Ishikawa (cell line): Measurements from ENCODE around the gene LCE6A.

Experiments used
- CEBPB ChIP-seq: IDR thresholded peaks from 2 replicates; pipeline ENCODE4 v1.6.1; 2012
- CREB1 ChIP-seq: IDR thresholded peaks from 2 replicates; pipeline ENCODE4 v1.6.1; 2012; ENCODE audit warnings: low read depth
- EGR1 ChIP-seq: IDR thresholded peaks from 2 replicates; pipeline ENCODE4 v1.6.1; 2012
- EP300 ChIP-seq: IDR thresholded peaks from 2 replicates; pipeline ENCODE4 v1.6.1; 2012; ENCODE audit warnings: borderline replicate concordance
- FOXM1 ChIP-seq: IDR thresholded peaks from 2 replicates; pipeline ENCODE4 v1.6.1; 2012; ENCODE audit warnings: low read depth, borderline replicate concordance
- MAX ChIP-seq: IDR thresholded peaks from 2 replicates; pipeline ENCODE4 v1.6.1; 2012
- NFIC ChIP-seq: IDR thresholded peaks from 2 replicates; pipeline ENCODE4 v1.6.1; 2012
- RAD21 ChIP-seq: IDR thresholded peaks from 2 replicates; pipeline ENCODE4 v1.6.1; 2012; ENCODE audit warnings: low read depth
- REST ChIP-seq: IDR thresholded peaks from 2 replicates; pipeline ENCODE4 v1.6.1; 2012; ENCODE audit warnings: low read depth, mild to moderate bottlenecking
- TAF1 ChIP-seq: IDR thresholded peaks from 2 replicates; pipeline ENCODE4 v1.6.1; 2012; ENCODE audit warnings: low read depth, mild to moderate bottlenecking
- TCF12 ChIP-seq: IDR thresholded peaks from 2 replicates; pipeline ENCODE4 v1.6.1; 2012; ENCODE audit warnings: low read depth
- TEAD4 ChIP-seq: IDR thresholded peaks from 2 replicates; pipeline ENCODE4 v1.6.1; 2012
- USF1 ChIP-seq: IDR thresholded peaks from 2 replicates; pipeline ENCODE4 v1.6.1; 2012
- YY1 ChIP-seq: IDR thresholded peaks from 2 replicates; pipeline ENCODE4 v1.6.1; 2012; ENCODE audit warnings: low read depth
- ZBTB7A ChIP-seq: IDR thresholded peaks from 2 replicates; pipeline ENCODE4 v1.6.1; 2012; ENCODE audit warnings: low read depth

Gene LCE6A

GRCh38 chr1:152836870-152837269 is 5.8 kb upstream of the LCE6A start:
- no peak for TF ChIP-seq REST
- no peak for TF ChIP-seq RAD21
- TF ChIP-seq TAF1 = no peak
- no peak for TF ChIP-seq TCF12
- no peak for TF ChIP-seq EP300
- TF ChIP-seq CREB1 = no peak
- no peak for TF ChIP-seq ZBTB7A
- no peak for TF ChIP-seq NFIC
- TF ChIP-seq EGR1 = no peak
- TF ChIP-seq TEAD4 = no peak
- no peak for TF ChIP-seq FOXM1
- no peak for TF ChIP-seq CEBPB
- TF ChIP-seq USF1 = no peak
- no peak for TF ChIP-seq MAX
- no peak for TF ChIP-seq YY1

GRCh38 chr1:152855661-152856060 is 13.0 kb downstream of the LCE6A start:
- no peak for TF ChIP-seq CEBPB
- TF ChIP-seq TAF1 = no peak
- no peak for TF ChIP-seq RAD21
- TF ChIP-seq NFIC = no peak
- no peak for TF ChIP-seq ZBTB7A
- no peak for TF ChIP-seq YY1
- no peak for TF ChIP-seq REST
- TF ChIP-seq TEAD4 = no peak
- TF ChIP-seq USF1 = no peak
- no peak for TF ChIP-seq CREB1
- no peak for TF ChIP-seq EGR1
- no peak for TF ChIP-seq TCF12
- TF ChIP-seq FOXM1 = no peak
- no peak for TF ChIP-seq EP300
- no peak for TF ChIP-seq MAX

GRCh38 chr1:152858062-152858461 is 15.4 kb downstream of the LCE6A start:
- TF ChIP-seq USF1 = no peak
- TF ChIP-seq MAX = no peak
- no peak for TF ChIP-seq NFIC
- TF ChIP-seq TAF1 = no peak
- TF ChIP-seq EGR1 = no peak
- TF ChIP-seq YY1 = no peak
- no peak for TF ChIP-seq TEAD4
- TF ChIP-seq FOXM1 = no peak
- no peak for TF ChIP-seq TCF12
- no peak for TF ChIP-seq CREB1
- TF ChIP-seq REST = no peak
- no peak for TF ChIP-seq RAD21
- TF ChIP-seq CEBPB = no peak
- no peak for TF ChIP-seq EP300
- TF ChIP-seq ZBTB7A = no peak

GRCh38 chr1:152859696-152860095 is 17.0 kb downstream of the LCE6A start, which contains the start of gene LCE7A:
Gene LCE7A, plus strand, starts transcription at chr1:152859996. Its CDS starts 702 bp downstream, at chr1:152860698.
- TF ChIP-seq FOXM1 (no peak), RAD21 (no peak)
